IMR-90 (cell line): Measurements from ENCODE around the gene TRABD.

Source experiments
- BHLHE40 ChIP-seq: fragments of 150-350 bp; IDR thresholded peaks from 2 replicates; pipeline ENCODE4 v1.6.1; 2016; ENCODE audit warnings: mild to moderate bottlenecking, low read depth, low read length
- CHD1 ChIP-seq: IDR thresholded peaks from 2 replicates; pipeline ENCODE4 v1.6.1; 2012; ENCODE audit warnings: low read depth, low read length, improper control_type of control experiment
- CTCF ChIP-seq: conservative IDR thresholded peaks from 2 replicates; pipeline ENCODE4 v1.5.1; 2012; ENCODE audit warnings: mild to moderate bottlenecking, low read depth, low read length, improper control_type of control experiment
- MAFK ChIP-seq: IDR thresholded peaks from 2 replicates; pipeline ENCODE4 v1.6.1; 2012; ENCODE audit warnings: low read depth, low read length, improper control_type of control experiment
- MAZ ChIP-seq: IDR thresholded peaks from 2 replicates; pipeline ENCODE4 v1.6.1; 2012; ENCODE audit warnings: low read depth, mild to moderate bottlenecking, low read length, improper control_type of control experiment, moderate library complexity, borderline replicate concordance
- MXI1 ChIP-seq: IDR thresholded peaks from 2 replicates; pipeline ENCODE4 v1.6.1; 2012; ENCODE audit warnings: low read depth, mild to moderate bottlenecking, low read length, moderate library complexity, borderline replicate concordance
- POLR2A ChIP-seq: IDR thresholded peaks from 2 replicates; pipeline ENCODE4 v1.6.1; 2012; ENCODE audit warnings: mild to moderate bottlenecking, low read depth, low read length
- RAD21 ChIP-seq: IDR thresholded peaks from 2 replicates; pipeline ENCODE4 v1.6.1; 2012; ENCODE audit warnings: low read length, improper control_type of control experiment
- RCOR1 ChIP-seq: IDR thresholded peaks from 2 replicates; pipeline ENCODE4 v1.6.1; 2012; ENCODE audit warnings: mild to moderate bottlenecking, low read length, improper control_type of control experiment; ENCODE audit not compliant: insufficient replicate concordance
- SMC3 ChIP-seq: fragments of 150-350 bp; IDR thresholded peaks from 2 replicates; pipeline ENCODE4 v1.6.1; 2016; ENCODE audit warnings: low read depth, mild to moderate bottlenecking, antibody characterized with exemption, low read length, moderate library complexity

DNA sequence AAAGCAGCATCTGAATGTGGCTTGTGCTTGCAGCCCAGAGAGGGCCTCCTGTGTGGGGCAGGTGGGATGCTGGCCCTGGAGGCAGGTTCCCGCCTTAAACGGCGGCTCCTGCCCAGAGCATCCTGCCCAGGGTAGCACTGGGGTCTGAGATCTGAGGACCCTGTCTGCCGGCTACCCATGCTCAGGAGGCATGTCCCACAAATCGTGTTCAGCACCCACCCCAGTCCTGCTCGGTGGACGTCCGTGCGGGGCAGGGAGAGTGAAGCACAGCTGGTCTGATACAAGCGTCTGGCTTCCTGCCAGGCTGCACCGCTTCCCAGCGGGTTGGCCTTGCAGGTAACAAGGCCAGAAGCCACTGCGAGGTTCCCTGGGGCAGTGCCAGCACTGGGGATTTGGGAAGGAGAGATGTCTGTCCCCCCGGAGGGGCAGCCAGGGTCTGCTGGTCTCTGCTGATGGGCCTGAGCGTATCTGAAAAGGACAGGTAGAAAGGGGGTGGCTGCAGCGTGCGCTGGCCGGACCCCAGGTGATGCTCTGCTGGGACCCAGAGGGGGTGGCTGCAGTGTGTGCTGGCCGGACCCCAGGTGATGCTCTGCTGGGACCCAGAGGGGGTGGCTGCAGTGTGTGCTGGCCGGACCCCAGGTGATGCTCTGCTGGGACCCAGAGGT is 3.6 kb downstream of the TRABD start:
- TF ChIP-seq CTCF (no peak), SMC3 (no peak), POLR2A (no peak), MAZ (no peak), CHD1 (no peak), RCOR1 (no peak), RAD21 (no peak), BHLHE40 (no peak), MXI1 (no peak), MAFK (no peak)
